Measurements from ENCODE around the gene PRM1. TPM values are rescaled to one million over a fixed set of nuclear protein-coding genes. Genes with fewer than 3 reads are reported as not detected.
A peak's percentile ranks its signal among the peaks of the same experiment; 100 is the strongest.

The PRM1 gene
- total and polyA plus RNA-seq, 2 of the 13 experiments (the other 11 are each of a cell fraction or from before 2014, with no cell fraction given): not detected

GRCh38 chr16:11240636-11241473, 40.3 kb downstream of the PRM1 start:
- intact Hi-C loops (cut with micrococcal nuclease; ENCODE audit: unreplicated experiment) (no loop called here), in situ Hi-C loops (cut with HindIII; ENCODE audit: extremely low pct_ligation_motif_present, low pct_unique_long_range_greater_than_20kb) (no loop called here)
- 25% methylated on average over 8 of the region's 10 CpGs for WGBS (ENCODE audit: low lambda C conversion rate)
- no peak overlapping the region for H3K27ac ChIP-seq (ENCODE audit: extremely low read length, insufficient read depth, low read length)
- no peak overlapping the region for H3K9ac ChIP-seq (ENCODE audit: insufficient read depth, low read depth, low read length)
- no peak for DNase-seq (ENCODE audit: low spot score)
- H3K4me3 ChIP-seq (replicated peaks in 1 of 3; ENCODE audit: insufficient read depth in 1 of 3, low read depth in 2 of 3, low read length in 3 of 3): peak overlapping the region in 1 of 3 experiments; percentile 45; a peak in 3 of 6 replicates
- no peaks in the 10 kb centered on the region for H3K9me3 ChIP-seq (ENCODE audit: low read length)
- H3K4me2 ChIP-seq (ENCODE audit: low read depth, low read length): peak overlapping the region; percentile 66
- ATAC-seq: peak; percentile 52
- H2AFZ ChIP-seq (ENCODE audit: low read length): no peak overlapping the region
- H3K79me2 ChIP-seq (ENCODE audit: insufficient read depth, low read length): no peaks in the 10 kb centered on the region
- CTCF ChIA-PET (ENCODE audit: low intra/inter-chr PET ratio, low total read pairs): no interaction called here
- H3K36me3 ChIP-seq (replicated peaks in 1 of 2; ENCODE audit: control insufficient read depth in 1 of 2, insufficient read depth in 2 of 2, low read length in 2 of 2): no peaks in the 10 kb centered on the region
- no TSS peak for BruUV-seq (replicated peaks)
- FAIRE-seq: no peak
- POLR2A ChIA-PET: interaction anchor here (1.1 to 1.8 kb wide), 2 partner anchors 11 to 14 kb away, joined by 3 to 11 read pairs; partner anchors contain the start of gene SOCS1
- no peaks in the 10 kb centered on the region for H4K20me1 ChIP-seq (ENCODE audit: insufficient read depth, low read length)
- peaks cover 41% of the 10 kb centered on the region for H3K4me1 ChIP-seq (ENCODE audit: insufficient read depth, low read length)
- H3K27me3 ChIP-seq (ENCODE audit: control insufficient read depth in 1 of 2, insufficient read depth in 2 of 2, low read length in 2 of 2): peaks cover 1 to 28% of the 10 kb centered on the region in 2 experiments; a peak in 3 of 5 replicates
- TF ChIP-seq ZNF644 (CRISPR knock-in tag; IDR thresholded peaks at IDR 0.05; ENCODE audit: low read depth): no peak
- 0 out of 2 replicates have a peak, but pooled peaks have one; percentile 25 for TF ChIP-seq PHF21A (CRISPR knock-in tag; IDR thresholded peaks at IDR 0.05)
- TF ChIP-seq MTF1 (CRISPR knock-in tag; IDR thresholded peaks at IDR 0.05): no peak
- peak; percentile 52; the same call in 1 of the 2 replicates for TF ChIP-seq ZNF501 (CRISPR knock-in tag; IDR thresholded peaks at IDR 0.05)
- TF ChIP-seq ZKSCAN5 (CRISPR knock-in tag; IDR thresholded peaks at IDR 0.05): no peak
- 0 out of 2 replicates have a peak, but pooled peaks have one; percentile 22 for TF ChIP-seq ZMYM4 (CRISPR knock-in tag; IDR thresholded peaks at IDR 0.05)
- TF ChIP-seq ATRX (CRISPR knock-in tag; IDR thresholded peaks at IDR 0.05; ENCODE audit: borderline replicate concordance): no peak
- 0 out of 2 replicates have a peak, but pooled peaks have one; percentile 45 for TF ChIP-seq ZNF607 (CRISPR knock-in tag; IDR thresholded peaks at IDR 0.05; ENCODE audit: borderline replicate concordance)
- TF ChIP-seq ZNF883 (CRISPR knock-in tag; IDR thresholded peaks at IDR 0.05; ENCODE audit: not compliant biosample characterization): peak; percentile 16
- no peak for TF ChIP-seq ZNF619 (CRISPR knock-in tag; IDR thresholded peaks at IDR 0.05)
- TF ChIP-seq FOXO4 (CRISPR knock-in tag; conservative IDR thresholded peaks at IDR 0.05): 0 out of 2 replicates have a peak, but pooled peaks have one; percentile 63
- TF ChIP-seq HNF1B (CRISPR knock-in tag; IDR thresholded peaks at IDR 0.05): 0 out of 2 replicates have a peak, but pooled peaks have one; percentile 31
- no peak for TF ChIP-seq ZNF597 (CRISPR knock-in tag; IDR thresholded peaks at IDR 0.05)
- no peak for TF ChIP-seq ATF1 (CRISPR knock-in tag; IDR thresholded peaks at IDR 0.05)
- peak; percentile 84 for TF ChIP-seq ZNF121 (CRISPR knock-in tag; IDR thresholded peaks at IDR 0.05)
- TF ChIP-seq EHMT2 (IDR thresholded peaks at IDR 0.05; ENCODE audit: borderline replicate concordance, low read depth, low read length): no peak
- TF ChIP-seq ZNF777 (CRISPR knock-in tag; IDR thresholded peaks at IDR 0.05): no peak
- TF ChIP-seq U2AF1 (optimal IDR thresholded peaks at IDR 0.05; ENCODE audit: low read depth, low read length): no peak
- TF ChIP-seq KDM5B (CRISPR knock-in tag; IDR thresholded peaks at IDR 0.05; ENCODE audit: borderline replicate concordance): peak; percentile 25; the same call in 1 of the 2 replicates
- no peak for TF ChIP-seq GTF3A (CRISPR knock-in tag; conservative IDR thresholded peaks at IDR 0.05)
